Measurements from ENCODE around the gene PNKD.

PNKD gene

GRCh38 chr2:218386505-218387368, 116.4 kb downstream of the PNKD start:
- DNase-seq: no peak

DNA sequence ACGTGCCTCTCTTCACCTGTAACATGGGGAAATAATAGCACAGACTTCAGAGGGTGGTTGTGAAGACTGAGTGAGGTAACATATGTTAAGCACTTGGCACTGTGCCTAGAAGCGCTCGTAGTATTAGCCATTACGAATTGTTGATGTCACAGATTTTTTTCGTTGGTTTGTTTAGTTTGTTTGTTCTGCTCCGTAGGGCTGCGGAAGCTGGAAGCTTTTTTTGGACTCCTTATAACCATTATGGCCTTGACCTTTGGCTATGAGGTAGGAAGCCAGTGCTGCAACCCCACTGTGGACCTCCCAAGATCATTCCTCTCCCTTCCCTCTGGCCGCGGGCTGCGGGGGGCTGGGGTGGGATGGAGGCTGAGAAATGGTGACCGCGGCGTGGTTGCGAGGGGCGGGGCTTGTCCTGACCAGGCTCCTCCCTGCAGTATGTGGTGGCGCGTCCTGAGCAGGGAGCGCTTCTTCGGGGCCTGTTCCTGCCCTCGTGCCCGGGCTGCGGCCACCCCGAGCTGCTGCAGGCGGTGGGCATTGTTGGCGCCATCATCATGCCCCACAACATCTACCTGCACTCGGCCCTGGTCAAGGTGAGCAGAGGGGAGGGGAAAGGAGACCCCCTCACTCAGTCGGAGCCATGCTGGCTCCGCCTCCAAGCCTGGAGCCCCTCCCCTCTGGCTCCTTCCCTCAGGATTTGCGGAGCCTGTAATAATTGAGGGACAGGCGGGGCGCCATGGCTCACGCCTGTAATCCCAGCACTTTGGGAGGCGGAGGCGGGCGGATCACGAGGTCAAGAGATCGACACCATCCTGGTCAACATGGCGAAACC, 117.3 kb downstream of the PNKD start:
- peak; percentile 89 for DNase-seq

GRCh38 chr2:218389333-218390150, 119.2 kb downstream of the PNKD start:
- no peak for DNase-seq

DNA sequence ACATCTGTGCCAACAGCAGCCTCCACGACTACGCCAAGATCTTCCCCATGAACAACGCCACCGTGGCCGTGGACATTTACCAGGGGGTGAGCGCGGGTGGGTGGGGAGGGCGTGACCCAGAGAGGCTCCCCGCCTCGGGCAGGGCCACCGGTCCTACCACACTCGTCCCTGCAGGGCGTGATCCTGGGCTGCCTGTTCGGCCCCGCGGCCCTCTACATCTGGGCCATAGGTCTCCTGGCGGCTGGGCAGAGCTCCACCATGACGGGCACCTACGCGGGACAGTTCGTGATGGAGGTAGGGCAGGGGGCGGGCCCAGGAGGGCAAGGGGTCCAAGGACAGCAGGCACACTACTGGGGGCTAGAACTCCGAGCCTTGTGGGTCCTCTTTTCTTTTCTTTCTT, 120.9 kb downstream of the PNKD start:
- no peak for DNase-seq

DNA sequence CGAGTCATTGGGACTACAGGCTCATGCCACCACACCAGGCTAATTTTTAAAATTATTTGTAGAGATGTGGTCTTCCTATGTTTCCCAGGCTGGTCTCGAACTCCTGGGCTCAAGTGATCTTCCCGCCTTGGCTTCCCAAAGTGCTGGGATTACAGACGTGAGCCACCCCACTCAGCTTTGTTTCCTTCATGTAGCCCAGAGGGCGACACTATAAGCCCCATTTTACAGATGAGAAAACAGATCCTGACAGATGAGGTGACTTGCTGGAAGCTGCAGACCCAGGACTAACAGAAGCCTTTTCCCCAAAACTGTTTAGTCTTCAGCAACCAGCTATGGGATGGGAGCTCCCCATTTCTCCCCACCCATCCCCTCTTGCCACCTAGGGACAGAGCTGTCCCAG, 122.1 kb downstream of the PNKD start:
- DNase-seq: no peak

GRCh38 chr2:218392891-218393462, 122.7 kb downstream of the PNKD start:
- DNase-seq: no peak

GRCh38 chr2:218393750-218394290, 123.5 kb downstream of the PNKD start:
- DNase-seq: no peak

DNA sequence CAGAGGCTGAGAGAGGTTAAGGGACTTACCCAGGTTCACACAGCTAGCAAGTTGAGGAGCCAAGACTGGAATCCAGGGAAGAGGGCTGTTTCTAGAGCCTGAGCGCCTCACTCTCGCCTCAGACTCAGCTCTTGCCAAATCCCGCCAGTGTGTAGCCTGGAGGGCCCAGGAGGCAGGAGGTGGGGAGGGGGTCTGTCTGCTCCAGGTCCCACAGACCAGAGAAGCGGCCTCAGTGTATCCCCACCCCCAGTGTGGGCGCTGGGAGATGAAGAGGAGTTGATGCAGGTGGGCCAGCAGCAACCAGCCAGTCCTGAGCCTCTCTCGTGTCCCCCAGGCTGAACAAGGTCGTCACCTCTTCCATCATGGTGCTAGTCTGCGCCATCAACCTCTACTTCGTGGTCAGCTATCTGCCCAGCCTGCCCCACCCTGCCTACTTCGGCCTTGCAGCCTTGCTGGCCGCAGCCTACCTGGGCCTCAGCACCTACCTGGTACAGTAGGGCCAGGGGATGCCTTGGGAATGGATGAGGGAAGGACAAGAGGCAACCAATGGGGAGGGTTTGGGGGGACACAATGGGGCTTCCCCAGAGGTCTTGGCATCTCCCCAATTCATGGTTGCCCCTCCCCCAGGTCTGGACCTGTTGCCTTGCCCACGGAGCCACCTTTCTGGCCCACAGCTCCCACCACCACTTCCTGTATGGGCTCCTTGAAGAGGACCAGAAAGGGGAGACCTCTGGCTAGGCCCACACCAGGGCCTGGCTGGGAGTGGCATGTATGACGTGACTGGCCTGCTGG, 124.2 kb downstream of the PNKD start:
- no peak for DNase-seq

GRCh38 chr2:218395090-218395444, 124.7 kb downstream of the PNKD start:
- DNase-seq: no peak

DNA sequence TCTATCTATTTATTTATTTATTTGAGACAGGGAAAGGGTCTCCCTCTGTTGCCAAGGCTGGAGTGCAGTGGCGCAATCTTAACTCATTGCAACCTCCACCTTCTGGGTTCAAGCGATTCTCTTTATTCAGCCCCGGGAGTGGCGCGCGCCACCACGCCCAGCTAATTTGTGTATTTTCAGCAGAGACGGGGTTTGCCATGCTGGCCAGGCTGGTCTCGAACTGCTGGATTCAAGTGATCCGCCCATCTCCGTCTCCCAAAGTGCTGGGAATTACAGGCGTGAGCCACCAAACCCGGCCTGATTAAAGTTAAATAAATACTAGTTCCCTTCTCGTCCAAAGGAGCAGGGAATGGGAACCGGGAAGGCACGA, 125.1 kb downstream of the PNKD start:
- no peak for DNase-seq

DNA sequence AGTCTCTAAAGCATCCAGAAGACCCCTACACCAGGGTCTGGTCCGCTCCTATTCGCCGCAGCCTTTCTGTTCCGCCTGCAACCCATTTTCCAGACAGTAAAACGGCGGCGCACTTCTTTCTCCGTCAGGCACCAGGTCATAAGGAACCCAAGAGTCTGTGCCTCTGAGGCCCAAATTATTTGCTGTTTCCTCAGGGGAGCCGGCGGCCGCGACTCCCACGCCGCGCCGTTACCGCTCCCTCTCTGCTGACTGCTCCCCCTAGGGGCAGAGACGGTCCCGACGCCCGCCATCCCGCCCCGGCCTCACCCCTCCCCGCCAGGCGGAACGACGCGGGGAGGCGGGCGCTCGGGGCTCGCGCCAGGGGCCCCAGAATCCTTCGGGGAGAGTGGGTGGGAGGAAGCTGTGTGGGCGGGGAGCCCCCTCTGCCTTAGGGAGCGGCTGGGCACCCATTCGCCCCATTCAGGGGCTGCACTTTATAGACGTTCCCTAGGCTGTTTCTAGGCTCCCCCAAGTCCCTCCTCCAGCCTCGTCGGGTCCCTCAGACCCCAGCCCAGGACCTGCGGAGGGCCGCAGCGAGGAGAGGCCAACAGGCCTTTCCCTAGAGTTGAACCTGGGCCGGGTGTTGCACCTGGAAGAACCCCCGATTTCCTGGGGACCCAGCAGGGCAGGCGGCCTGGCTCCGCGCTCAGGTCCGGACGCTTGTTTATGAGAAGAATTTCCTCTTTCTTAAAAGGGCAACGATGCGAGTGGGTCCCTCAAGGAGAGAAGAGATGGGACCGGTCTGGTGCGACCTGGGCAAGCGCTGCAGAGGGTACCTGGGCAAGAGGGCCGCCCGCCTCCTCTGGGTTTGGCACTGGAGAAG, 125.7 kb downstream of the PNKD start:
- peak; percentile 91 for DNase-seq

Measured in DMS153 (cell line).